Endodermal cell (in vitro differentiated cells): ENCODE data around the gene SLC7A10. TPM values are rescaled to one million over a fixed set of nuclear protein-coding genes. Genes with fewer than 3 reads are reported as not detected.
A peak's percentile ranks its signal among the peaks of the same experiment; 100 is the strongest.

ENCODE experiments used
- DNase-seq: peaks from one replicate; pipeline ENCODE4 v3.0.0-alpha.2; 2017
- H3K27ac ChIP-seq: 2 replicates; pipeline ENCODE4 v1.5.1; 2013; ENCODE audit warnings: mild to moderate bottlenecking, low read depth, low read length, moderate library complexity
- H3K27me3 ChIP-seq: 2 replicates; pipeline ENCODE4 v1.6.1; 2013; ENCODE audit warnings: mild to moderate bottlenecking, low read length, moderate library complexity; ENCODE audit not compliant: insufficient read depth, control insufficient read depth, poor library complexity, severe bottlenecking
- H3K36me3 ChIP-seq: 2 replicates; pipeline ENCODE4 v1.7.0; 2013; ENCODE audit warnings: mild to moderate bottlenecking, low read length, moderate library complexity; ENCODE audit not compliant: control insufficient read depth, insufficient read depth
- H3K4me1 ChIP-seq: one replicate; pipeline ENCODE4 v1.7.0; 2013; ENCODE audit warnings: low read length; ENCODE audit not compliant: control insufficient read depth, insufficient read depth
- H3K4me3 ChIP-seq: 2 replicates; pipeline ENCODE4 v1.5.1; 2013; ENCODE audit warnings: mild to moderate bottlenecking, low read length, moderate library complexity
- H3K9ac ChIP-seq: 2 replicates; pipeline ENCODE4 v1.6.1; 2013; ENCODE audit warnings: mild to moderate bottlenecking, low read length, moderate library complexity; ENCODE audit not compliant: poor library complexity, severe bottlenecking; ENCODE audit errors: extremely low read depth
- H3K9me3 ChIP-seq: 2 replicates; pipeline ENCODE4 v1.6.1; 2013; ENCODE audit warnings: mild to moderate bottlenecking, low read length, moderate library complexity; ENCODE audit not compliant: control insufficient read depth
- H3K27ac Mint-ChIP-seq: 2 replicates; pipeline ENCODE4 v1.8.0; 2020; ENCODE audit warnings: mixed read lengths
- H3K27me3 Mint-ChIP-seq: 2 replicates; pipeline ENCODE4 v1.8.0; 2021; ENCODE audit warnings: mild to moderate bottlenecking, mixed read lengths; ENCODE audit not compliant: insufficient read depth
- H3K36me3 Mint-ChIP-seq: 2 replicates; pipeline ENCODE4 v1.8.0; 2020; ENCODE audit warnings: low read depth, mixed read lengths
- H3K4me1 Mint-ChIP-seq: 2 replicates; pipeline ENCODE4 v1.8.0; 2020; ENCODE audit warnings: mixed read lengths
- H3K4me3 Mint-ChIP-seq: 2 replicates; pipeline ENCODE4 v1.8.0; 2020; ENCODE audit warnings: mild to moderate bottlenecking, moderate library complexity, mixed read lengths
- H3K9me3 Mint-ChIP-seq: 2 replicates; pipeline ENCODE4 v1.8.0; 2020; ENCODE audit warnings: mild to moderate bottlenecking, mixed read lengths
- CTCF ChIP-seq: fragments of 200-600 bp; sonication (generic); conservative IDR thresholded peaks from 2 replicates; pipeline ENCODE4 v1.5.0; 2021; ENCODE audit warnings: antibody characterized with exemption, mild to moderate bottlenecking
- WGBS, 2 experiments: methylation state at CpG; one replicate each; pipeline versions ENCODE4 v1.1.5 to v1.1.7; 2013; ENCODE audit warnings: missing lambda C conversion rate in 2 of 2, mixed read lengths in 1 of 2; ENCODE audit not compliant: insufficient coverage in 1 of 2, insufficient read length in 1 of 2; 5-methylcytosine and 5-hydroxymethylcytosine counted together
- total RNA-seq, 2 donors: library from RNA; stranded (reverse); fragmentation: NEBNext Ultra II Directional in 1 of 2; extraction: Animal tissue kit (Norgen Biotek cat#: 25700) in 1 of 2; gene quantifications; 2 replicates in 1 of 2; 3 replicates in 1 of 2; pipeline ENCODE4 v1.2.1, GENCODE V29; 2021

Gene SLC7A10
- total RNA-seq, 2 donors from 2014 or later, result 0.35 TPM; not detected in 1

GRCh38 chr19:33215438-33216197 is 10.0 kb downstream of the SLC7A10 start:
- Mint-ChIP-seq H3K27ac (no peak overlapping the region), H3K9me3 (no peaks in the 10 kb centered on the region), H3K4me3 (no peak overlapping the region), H3K27me3 (no peaks in the 10 kb centered on the region), H3K4me1 (peaks cover 2% of the 10 kb centered on the region), H3K36me3 (no peaks in the 10 kb centered on the region)
- no peaks in the 10 kb centered on the region for H3K9me3 ChIP-seq
- H3K36me3 ChIP-seq, result no peaks in the 10 kb centered on the region
- H3K4me1 ChIP-seq, result no peaks in the 10 kb centered on the region
- no peak for DNase-seq
- TF ChIP-seq CTCF, result no peak
- H3K4me3 ChIP-seq, result no peak overlapping the region
- 94 to 95% methylated on average over 4 to 19 of the region's 19 CpGs for WGBS, 2 experiments
- H3K27me3 ChIP-seq, result peaks cover under 1% of the 10 kb centered on the region
- H3K27ac ChIP-seq, result no peak overlapping the region
- no peak overlapping the region for H3K9ac ChIP-seq

- Mint-ChIP-seq H3K36me3 (no peaks in the 10 kb centered on the region), H3K27me3 (no peaks in the 10 kb centered on the region), H3K27ac (peak overlapping the region; percentile 59), H3K9me3 (no peaks in the 10 kb centered on the region), H3K4me3 (no peak overlapping the region), H3K4me1 (peaks cover 2% of the 10 kb centered on the region)
- Histone ChIP-seq H3K36me3 (no peaks in the 10 kb centered on the region), H3K4me1 (no peaks in the 10 kb centered on the region), H3K9ac (no peak overlapping the region), H3K4me3 (no peak overlapping the region), H3K27me3 (no peaks in the 10 kb centered on the region), H3K27ac (no peak overlapping the region), H3K9me3 (no peaks in the 10 kb centered on the region)
- peak; percentile 71 for TF ChIP-seq CTCF
- DNase-seq, result peak; percentile 86
- 61 to 70% methylated on average over 5 to 6 of the region's 6 CpGs for WGBS, 2 experiments
These were observed 11.1 kb downstream of the SLC7A10 start for GRCh38 chr19:33214596-33214995.

- Histone ChIP-seq H3K9ac (no peak overlapping the region), H3K4me3 (no peak overlapping the region), H3K36me3 (no peaks in the 10 kb centered on the region), H3K9me3 (no peaks in the 10 kb centered on the region), H3K27me3 (no peaks in the 10 kb centered on the region), H3K27ac (no peak overlapping the region), H3K4me1 (no peaks in the 10 kb centered on the region)
- DNase-seq, result no peak
- no peaks in the 10 kb centered on the region for H3K36me3 Mint-ChIP-seq
- H3K4me1 Mint-ChIP-seq, result peaks cover 2% of the 10 kb centered on the region
- H3K27ac Mint-ChIP-seq, result no peak overlapping the region
- WGBS, 2 experiments, result 89 to 91% methylated on average over 17 to 30 of the region's 30 CpGs
- no peaks in the 10 kb centered on the region for H3K27me3 Mint-ChIP-seq
- no peaks in the 10 kb centered on the region for H3K9me3 Mint-ChIP-seq
- no peak overlapping the region for H3K4me3 Mint-ChIP-seq
- TF ChIP-seq CTCF, result no peak
These were observed 13.0 kb downstream of the SLC7A10 start for GRCh38 chr19:33212436-33213172.
